Measurements from ENCODE around the gene C5AR1.
A peak's percentile ranks its signal among the peaks of the same experiment; 100 is the strongest.

The C5AR1 gene

DNA sequence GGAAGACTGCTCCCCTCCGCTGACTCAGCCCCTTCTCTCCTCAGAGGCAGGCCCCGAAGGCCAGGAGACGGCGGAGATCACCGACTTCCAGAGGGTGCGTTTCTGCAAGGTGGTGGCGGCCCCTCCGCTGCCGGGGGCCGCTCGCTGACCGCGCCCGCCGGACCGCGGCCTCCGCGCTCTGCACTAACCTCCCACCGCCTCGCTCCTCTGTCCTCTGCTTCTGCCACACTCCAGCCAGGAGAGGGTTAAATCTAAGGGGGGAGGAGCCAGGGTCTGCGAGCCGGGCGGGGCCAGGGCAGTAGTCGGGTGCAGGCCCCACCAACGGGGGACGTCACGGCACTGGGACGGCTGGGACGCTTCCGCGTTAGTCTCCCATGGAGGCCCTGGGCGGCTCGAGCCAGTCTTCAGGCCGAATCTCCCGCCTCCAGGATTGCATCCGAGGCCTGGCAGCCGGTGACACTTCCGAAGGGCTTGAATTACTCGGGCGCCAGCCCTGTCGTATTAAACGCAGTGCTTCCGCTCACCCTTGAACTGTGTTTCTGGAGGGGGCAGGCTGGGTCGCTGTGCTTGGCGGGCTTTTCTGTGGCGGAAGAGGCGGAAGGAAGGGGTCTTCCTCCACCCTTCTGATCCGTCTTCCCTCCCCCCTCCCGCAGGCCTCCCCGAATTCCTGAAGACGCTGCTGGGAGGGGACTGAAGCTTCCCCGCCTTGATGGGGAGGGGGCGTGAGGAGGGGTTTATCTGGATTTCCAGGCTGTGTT is 36.2 kb upstream of the C5AR1 start (continued):
- TF ChIP-seq ZNF555 (tag by site-specific recombination; conservative IDR thresholded peaks at IDR 0.05): no peak
- 0 out of 2 replicates have a peak, but pooled peaks have one; percentile 30 for TF ChIP-seq ZNF501 (tag by site-specific recombination; IDR thresholded peaks at IDR 0.05)
- TF ChIP-seq ZFP41 (tag by site-specific recombination; IDR thresholded peaks at IDR 0.05; ENCODE audit: borderline replicate concordance): no peak
- TF ChIP-seq, protein P1, sequence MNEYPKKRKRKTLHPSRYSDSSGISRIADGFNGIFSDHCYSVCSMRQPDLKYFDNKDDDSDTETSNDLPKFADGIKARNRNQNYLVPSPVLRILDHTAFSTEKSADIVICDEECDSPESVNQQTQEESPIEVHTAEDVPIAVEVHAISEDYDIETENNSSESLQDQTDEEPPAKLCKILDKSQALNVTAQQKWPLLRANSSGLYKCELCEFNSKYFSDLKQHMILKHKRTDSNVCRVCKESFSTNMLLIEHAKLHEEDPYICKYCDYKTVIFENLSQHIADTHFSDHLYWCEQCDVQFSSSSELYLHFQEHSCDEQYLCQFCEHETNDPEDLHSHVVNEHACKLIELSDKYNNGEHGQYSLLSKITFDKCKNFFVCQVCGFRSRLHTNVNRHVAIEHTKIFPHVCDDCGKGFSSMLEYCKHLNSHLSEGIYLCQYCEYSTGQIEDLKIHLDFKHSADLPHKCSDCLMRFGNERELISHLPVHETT (tag by site-specific recombination; IDR thresholded peaks at IDR 0.05): no peak
- TF ChIP-seq, protein P2, sequence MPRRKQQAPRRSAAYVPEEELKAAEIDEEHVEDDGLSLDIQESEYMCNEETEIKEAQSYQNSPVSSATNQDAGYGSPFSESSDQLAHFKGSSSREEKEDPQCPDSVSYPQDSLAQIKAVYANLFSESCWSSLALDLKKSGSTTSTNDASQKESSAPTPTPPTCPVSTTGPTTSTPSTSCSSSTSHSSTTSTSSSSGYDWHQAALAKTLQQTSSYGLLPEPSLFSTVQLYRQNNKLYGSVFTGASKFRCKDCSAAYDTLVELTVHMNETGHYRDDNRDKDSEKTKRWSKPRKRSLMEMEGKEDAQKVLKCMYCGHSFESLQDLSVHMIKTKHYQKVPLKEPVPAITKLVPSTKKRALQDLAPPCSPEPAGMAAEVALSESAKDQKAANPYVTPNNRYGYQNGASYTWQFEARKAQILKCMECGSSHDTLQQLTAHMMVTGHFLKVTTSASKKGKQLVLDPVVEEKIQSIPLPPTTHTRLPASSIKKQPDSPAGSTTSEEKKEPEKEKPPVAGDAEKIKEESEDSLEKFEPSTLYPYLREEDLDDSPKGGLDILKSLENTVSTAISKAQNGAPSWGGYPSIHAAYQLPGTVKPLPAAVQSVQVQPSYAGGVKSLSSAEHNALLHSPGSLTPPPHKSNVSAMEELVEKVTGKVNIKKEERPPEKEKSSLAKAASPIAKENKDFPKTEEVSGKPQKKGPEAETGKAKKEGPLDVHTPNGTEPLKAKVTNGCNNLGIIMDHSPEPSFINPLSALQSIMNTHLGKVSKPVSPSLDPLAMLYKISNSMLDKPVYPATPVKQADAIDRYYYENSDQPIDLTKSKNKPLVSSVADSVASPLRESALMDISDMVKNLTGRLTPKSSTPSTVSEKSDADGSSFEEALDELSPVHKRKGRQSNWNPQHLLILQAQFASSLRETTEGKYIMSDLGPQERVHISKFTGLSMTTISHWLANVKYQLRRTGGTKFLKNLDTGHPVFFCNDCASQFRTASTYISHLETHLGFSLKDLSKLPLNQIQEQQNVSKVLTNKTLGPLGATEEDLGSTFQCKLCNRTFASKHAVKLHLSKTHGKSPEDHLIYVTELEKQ (tag by site-specific recombination; IDR thresholded peaks at IDR 0.05; ENCODE audit: borderline replicate concordance): no peak
- TF ChIP-seq ZBTB1 (tag by site-specific recombination; IDR thresholded peaks at IDR 0.05): no peak
- TF ChIP-seq KLF16 (tag by site-specific recombination; IDR thresholded peaks at IDR 0.05): peak; percentile 71
- no peak for TF ChIP-seq GFI1B (tag by site-specific recombination; IDR thresholded peaks at IDR 0.05)
- TF ChIP-seq, protein P3, sequence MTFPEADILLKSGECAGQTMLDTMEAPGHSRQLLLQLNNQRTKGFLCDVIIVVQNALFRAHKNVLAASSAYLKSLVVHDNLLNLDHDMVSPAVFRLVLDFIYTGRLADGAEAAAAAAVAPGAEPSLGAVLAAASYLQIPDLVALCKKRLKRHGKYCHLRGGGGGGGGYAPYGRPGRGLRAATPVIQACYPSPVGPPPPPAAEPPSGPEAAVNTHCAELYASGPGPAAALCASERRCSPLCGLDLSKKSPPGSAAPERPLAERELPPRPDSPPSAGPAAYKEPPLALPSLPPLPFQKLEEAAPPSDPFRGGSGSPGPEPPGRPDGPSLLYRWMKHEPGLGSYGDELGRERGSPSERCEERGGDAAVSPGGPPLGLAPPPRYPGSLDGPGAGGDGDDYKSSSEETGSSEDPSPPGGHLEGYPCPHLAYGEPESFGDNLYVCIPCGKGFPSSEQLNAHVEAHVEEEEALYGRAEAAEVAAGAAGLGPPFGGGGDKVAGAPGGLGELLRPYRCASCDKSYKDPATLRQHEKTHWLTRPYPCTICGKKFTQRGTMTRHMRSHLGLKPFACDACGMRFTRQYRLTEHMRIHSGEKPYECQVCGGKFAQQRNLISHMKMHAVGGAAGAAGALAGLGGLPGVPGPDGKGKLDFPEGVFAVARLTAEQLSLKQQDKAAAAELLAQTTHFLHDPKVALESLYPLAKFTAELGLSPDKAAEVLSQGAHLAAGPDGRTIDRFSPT (tag by site-specific recombination; IDR thresholded peaks at IDR 0.05): no peak
- TF ChIP-seq ZNF10 (tag by site-specific recombination; IDR thresholded peaks at IDR 0.05): no peak
- TF ChIP-seq, protein P4, sequence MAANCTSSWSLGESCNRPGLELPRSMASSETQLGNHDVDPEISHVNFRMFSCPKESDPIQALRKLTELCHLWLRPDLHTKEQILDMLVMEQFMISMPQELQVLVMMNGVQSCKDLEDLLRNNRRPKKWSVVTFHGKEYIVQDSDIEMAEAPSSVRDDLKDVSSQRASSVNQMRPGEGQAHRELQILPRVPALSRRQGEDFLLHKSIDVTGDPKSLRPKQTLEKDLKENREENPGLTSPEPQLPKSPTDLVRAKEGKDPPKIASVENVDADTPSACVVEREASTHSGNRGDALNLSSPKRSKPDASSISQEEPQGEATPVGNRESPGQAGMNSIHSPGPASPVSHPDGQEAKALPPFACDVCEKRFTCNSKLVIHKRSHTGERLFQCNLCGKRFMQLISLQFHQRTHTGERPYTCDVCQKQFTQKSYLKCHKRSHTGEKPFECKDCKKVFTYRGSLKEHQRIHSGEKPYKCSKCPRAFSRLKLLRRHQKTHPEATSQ (tag by site-specific recombination; IDR thresholded peaks at IDR 0.05): no peak
- no peak for TF ChIP-seq ZNF239 (tag by site-specific recombination; IDR thresholded peaks at IDR 0.05)
- TF ChIP-seq, protein P5, sequence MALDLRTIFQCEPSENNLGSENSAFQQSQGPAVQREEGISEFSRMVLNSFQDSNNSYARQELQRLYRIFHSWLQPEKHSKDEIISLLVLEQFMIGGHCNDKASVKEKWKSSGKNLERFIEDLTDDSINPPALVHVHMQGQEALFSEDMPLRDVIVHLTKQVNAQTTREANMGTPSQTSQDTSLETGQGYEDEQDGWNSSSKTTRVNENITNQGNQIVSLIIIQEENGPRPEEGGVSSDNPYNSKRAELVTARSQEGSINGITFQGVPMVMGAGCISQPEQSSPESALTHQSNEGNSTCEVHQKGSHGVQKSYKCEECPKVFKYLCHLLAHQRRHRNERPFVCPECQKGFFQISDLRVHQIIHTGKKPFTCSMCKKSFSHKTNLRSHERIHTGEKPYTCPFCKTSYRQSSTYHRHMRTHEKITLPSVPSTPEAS (tag by site-specific recombination; IDR thresholded peaks at IDR 0.05): no peak
- no peak for TF ChIP-seq ZNF140 (tag by site-specific recombination; IDR thresholded peaks at IDR 0.05)
- TF ChIP-seq, protein P6, sequence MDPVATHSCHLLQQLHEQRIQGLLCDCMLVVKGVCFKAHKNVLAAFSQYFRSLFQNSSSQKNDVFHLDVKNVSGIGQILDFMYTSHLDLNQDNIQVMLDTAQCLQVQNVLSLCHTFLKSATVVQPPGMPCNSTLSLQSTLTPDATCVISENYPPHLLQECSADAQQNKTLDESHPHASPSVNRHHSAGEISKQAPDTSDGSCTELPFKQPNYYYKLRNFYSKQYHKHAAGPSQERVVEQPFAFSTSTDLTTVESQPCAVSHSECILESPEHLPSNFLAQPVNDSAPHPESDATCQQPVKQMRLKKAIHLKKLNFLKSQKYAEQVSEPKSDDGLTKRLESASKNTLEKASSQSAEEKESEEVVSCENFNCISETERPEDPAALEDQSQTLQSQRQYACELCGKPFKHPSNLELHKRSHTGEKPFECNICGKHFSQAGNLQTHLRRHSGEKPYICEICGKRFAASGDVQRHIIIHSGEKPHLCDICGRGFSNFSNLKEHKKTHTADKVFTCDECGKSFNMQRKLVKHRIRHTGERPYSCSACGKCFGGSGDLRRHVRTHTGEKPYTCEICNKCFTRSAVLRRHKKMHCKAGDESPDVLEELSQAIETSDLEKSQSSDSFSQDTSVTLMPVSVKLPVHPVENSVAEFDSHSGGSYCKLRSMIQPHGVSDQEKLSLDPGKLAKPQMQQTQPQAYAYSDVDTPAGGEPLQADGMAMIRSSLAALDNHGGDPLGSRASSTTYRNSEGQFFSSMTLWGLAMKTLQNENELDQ (tag by site-specific recombination; IDR thresholded peaks at IDR 0.05; ENCODE audit: low read depth): no peak
- no peak for TF ChIP-seq ZNF843 (tag by site-specific recombination; IDR thresholded peaks at IDR 0.05)
- TF ChIP-seq OVOL3 (tag by site-specific recombination; IDR thresholded peaks at IDR 0.05): no peak
- TF ChIP-seq TRIM28 (IDR thresholded peaks at IDR 0.05; ENCODE audit: borderline replicate concordance, low read length): 0 out of 2 replicates have a peak, but pooled peaks have one; percentile 37
- TF ChIP-seq ZNF670 (tag by site-specific recombination; IDR thresholded peaks at IDR 0.05; ENCODE audit: low read depth): no peak
- no peak for TF ChIP-seq ZNF174 (tag by site-specific recombination; IDR thresholded peaks at IDR 0.05)
- TF ChIP-seq ZNF768 (tag by site-specific recombination; IDR thresholded peaks at IDR 0.05): no peak
- no peak for TF ChIP-seq ZNF707 (tag by site-specific recombination; IDR thresholded peaks at IDR 0.05)
- TF ChIP-seq ZFP3 (tag by site-specific recombination; IDR thresholded peaks at IDR 0.05; ENCODE audit: low read depth): no peak
- peak; percentile 94 for TF ChIP-seq ZFP69B (tag by site-specific recombination; IDR thresholded peaks at IDR 0.05)
- peak; percentile 80 for TF ChIP-seq ZBTB21 (tag by site-specific recombination; IDR thresholded peaks at IDR 0.05)
- TF ChIP-seq GLI4 (tag by site-specific recombination; IDR thresholded peaks at IDR 0.05): 0 out of 2 replicates have a peak, but pooled peaks have one; percentile 6
- no peak for TF ChIP-seq SCRT2 (tag by site-specific recombination; IDR thresholded peaks at IDR 0.05)
